AG09309 (cell line): ENCODE measurements around the gene HEG1.

ENCODE experiments used
- DNase-seq: peaks from one replicate; pipeline ENCODE4 v3.0.0-alpha.2; 2010; ENCODE audit warnings: low read depth
- H3K4me3 ChIP-seq: 2 replicates; pipeline ENCODE4 v1.5.1; 2011; ENCODE audit warnings: mild to moderate bottlenecking, low read depth, low read length, moderate library complexity; ENCODE audit not compliant: control insufficient read depth
- CTCF ChIP-seq: IDR thresholded peaks from 2 replicates; pipeline ENCODE4 v1.5.1; 2011; ENCODE audit warnings: mild to moderate bottlenecking, low read depth, low read length, inconsistent platforms; ENCODE audit not compliant: insufficient read depth, control insufficient read depth; ENCODE audit errors: missing control alignments

Gene HEG1

GRCh38 chr3:124997303-124998246 lies 58.2 kb downstream of the HEG1 start:
- no peak overlapping the region for H3K4me3 ChIP-seq
- no peak for TF ChIP-seq CTCF
- DNase-seq: no peak

- no peak for DNase-seq
- TF ChIP-seq CTCF: peak; percentile 60
- H3K4me3 ChIP-seq: no peak overlapping the region
Measured at GRCh38 chr3:124995460-124995994, 60.3 kb downstream of the HEG1 start.

GRCh38 chr3:124993466-124993865 lies 62.3 kb downstream of the HEG1 start:
- no peak for DNase-seq

GRCh38 chr3:124992041-124992440 lies 63.8 kb downstream of the HEG1 start:
- DNase-seq: no peak

More at GRCh38 chr3:124993466-124993865, 62.3 kb downstream of the HEG1 start:
- no peak overlapping the region for H3K4me3 ChIP-seq
- no peak for TF ChIP-seq CTCF

DNA sequence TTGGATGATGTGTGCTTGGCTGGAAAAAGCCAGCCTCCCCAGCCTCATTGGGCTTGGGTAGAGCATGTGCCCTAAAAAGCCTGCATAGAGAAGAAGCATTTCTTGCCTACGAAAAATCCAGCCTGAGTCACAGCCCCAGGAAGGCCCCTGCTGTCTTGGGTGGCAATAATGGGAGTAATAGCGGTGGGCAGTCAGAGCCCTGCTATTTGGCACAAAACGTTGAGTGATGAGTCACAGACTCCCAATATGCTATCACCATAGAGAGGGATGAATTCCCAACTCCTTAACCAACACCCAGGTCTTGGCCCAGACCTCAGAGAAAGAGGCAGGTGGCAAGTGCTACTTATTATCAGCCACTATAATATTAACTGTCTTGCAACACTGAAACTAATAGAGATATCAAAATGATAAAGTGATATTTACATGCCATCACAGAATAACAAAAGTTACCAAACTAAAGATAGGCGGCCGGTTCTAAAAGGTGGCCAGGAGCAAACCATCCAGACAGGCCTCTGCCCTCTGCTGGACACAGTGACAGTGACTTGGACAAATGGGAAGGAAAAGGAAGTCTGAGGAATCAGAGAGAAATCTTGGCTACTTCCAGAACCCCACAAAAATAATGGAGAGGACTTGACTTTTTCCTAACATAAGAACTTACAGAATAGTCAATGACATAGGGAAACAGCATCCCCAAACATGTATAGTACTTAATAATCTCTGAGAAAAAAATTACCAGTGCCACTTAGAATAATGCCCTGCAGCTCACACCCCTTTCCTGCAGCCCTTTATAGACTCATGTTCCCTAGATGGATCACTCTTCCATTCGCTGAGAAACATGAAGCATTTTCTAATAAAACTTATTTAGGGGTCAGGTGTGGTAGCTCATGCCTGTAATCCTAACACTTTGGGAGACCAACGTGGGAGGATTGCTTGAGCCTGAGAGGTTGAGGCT lies 69.3 kb downstream of the HEG1 start:
- TF ChIP-seq CTCF: peak; percentile 59
- H3K4me3 ChIP-seq: no peak overlapping the region
- DNase-seq: peak; percentile 80

More at GRCh38 chr3:124992041-124992440, 63.8 kb downstream of the HEG1 start:
- no peak overlapping the region for H3K4me3 ChIP-seq
- TF ChIP-seq CTCF: no peak

DNA sequence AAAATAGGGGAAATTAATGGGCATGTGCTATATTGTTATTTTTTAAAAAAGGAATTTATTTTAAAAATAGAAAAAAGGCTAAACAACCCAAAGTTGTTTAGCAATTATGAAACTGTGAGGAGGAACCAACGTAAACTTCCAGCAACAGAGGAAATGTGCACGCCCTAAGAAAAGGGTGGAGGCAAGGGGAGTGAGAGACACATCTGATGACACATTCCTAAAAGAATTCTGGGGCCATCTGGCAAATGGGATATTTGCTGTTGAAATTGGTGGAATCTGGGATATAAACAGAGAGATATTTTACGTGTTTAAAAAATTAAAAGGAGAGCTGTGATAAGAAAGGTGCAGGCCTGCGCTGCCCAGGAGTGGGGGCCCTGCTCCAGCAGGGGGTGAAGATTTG lies 70.4 kb downstream of the HEG1 start:
- peak; percentile 40 for DNase-seq
- H3K4me3 ChIP-seq: no peak overlapping the region
- no peak for TF ChIP-seq CTCF
